Pons (tissue), 1 donor: ENCODE measurements around the gene ADARB2.

Experiments used
- DNase-seq: peaks from one replicate; pipeline ENCODE4 v3.0.0-alpha.2; 2016; ENCODE audit warnings: low spot score

ADARB2 gene

DNA sequence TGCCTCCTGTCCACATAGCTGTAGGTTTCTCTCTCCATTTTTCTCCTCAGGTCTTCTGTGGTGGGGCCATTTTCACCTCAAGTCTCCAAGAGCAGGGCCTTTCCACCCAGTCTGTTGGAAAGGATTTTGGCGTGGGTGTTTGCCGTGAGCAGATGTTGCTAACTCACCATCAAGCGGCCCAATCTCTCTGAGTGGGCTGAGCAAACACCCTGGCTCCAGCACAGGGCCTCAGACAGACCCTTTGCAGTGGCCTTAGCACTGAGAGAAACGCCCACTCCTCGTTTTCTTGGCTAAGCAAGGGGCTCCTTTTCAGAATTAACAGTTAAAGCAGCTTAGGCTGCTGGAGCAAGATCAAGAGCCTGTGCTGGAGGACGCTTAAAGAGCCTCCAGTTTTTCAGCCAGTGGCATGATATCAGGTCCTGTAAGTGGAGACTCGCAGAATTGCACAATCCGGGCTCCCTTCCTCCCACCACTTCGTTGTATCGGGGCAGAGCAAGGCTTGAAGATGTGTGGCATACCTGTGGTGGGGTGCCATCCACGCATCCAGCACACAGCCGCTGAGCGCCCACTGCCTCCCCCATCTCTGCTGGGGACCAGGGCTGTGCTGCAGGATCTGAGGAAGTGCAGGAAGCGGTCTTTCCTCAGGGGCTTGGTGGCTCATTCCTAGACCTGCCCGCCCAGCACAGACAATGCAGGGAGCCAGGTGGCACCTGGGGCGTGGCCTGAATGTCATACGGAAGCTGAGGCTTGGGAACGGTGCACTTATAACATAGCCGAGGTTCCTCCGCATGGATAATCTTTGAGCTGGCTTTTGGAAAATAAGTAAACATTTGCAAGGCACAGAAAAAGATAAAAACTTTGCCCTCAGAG lies 142.7 kb downstream of the ADARB2 start:
- DNase-seq = no peak

GRCh38 chr10:1591742-1592141 lies 145.6 kb downstream of the ADARB2 start:
- no peak for DNase-seq

GRCh38 chr10:1591045-1591444 lies 146.3 kb downstream of the ADARB2 start:
- no peak for DNase-seq

DNA sequence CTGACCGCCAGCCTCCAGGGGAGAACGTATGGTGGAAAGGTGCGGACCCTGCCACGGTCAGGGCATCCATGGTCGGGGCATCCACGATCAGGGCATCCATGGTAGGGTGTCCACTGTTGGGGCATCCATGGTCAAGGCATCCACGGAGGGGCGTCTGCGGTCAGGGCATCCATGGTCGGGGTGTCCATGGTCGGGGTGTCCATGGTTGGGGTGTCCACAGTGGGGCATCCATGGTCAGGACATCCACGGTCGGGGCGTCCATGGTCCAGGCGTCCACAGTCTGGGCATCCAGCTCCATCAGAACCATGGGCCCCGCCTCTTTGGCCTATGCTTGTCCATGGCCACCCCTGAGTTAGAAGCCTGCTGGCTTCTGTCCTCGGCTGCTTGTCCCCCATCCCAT lies 148.1 kb downstream of the ADARB2 start:
- DNase-seq = no peak

- DNase-seq = no peak
These were observed 154.6 kb downstream of the ADARB2 start for GRCh38 chr10:1582739-1583138.

DNA sequence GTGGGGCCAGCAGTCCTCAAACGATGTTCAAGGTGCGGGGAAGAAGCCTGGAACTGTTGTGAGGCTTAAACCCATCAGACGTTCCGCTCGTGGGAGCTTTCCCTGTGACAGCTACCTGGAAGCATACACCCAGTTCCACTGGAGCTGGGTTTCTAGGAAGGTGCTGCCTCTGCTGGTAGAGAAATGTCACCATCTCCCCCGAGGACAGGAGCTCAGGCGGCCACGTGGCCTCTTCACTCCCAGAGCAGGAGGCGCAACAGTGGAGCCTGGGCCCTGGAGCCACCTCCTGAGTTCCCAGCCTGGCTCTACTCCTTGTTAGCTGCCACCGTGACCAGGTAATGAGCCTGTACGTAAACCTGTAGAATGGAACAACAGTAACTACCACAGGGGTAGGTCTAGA lies 156.1 kb downstream of the ADARB2 start:
- no peak for DNase-seq

- no peak for DNase-seq
These were observed 157.7 kb downstream of the ADARB2 start for GRCh38 chr10:1579671-1580070.

- DNase-seq = no peak
These were observed 158.2 kb downstream of the ADARB2 start for GRCh38 chr10:1579141-1579491.

- DNase-seq = no peak
These were observed 158.8 kb downstream of the ADARB2 start for GRCh38 chr10:1578392-1579140.

- no peak for DNase-seq
These were observed 159.4 kb downstream of the ADARB2 start for GRCh38 chr10:1577945-1578344.

DNA sequence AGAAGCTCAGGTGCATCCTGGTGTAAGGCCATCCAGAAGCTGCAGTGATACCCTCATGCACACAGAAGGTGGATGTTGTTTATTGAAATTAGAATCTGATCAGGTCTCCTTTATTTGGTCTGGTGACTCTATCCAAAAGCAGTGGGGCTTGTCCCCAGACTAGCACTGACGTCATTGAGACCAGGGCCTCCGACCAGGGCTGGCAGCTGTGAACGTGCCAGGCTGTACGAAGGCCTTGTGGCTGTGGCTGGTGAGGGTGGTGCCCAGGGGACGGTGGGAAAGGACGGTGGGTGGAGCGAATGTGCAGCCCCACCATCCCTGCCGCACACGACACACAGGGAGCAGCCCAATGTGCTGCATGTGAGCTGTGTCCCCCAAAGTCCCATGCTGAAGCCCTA lies 160.0 kb downstream of the ADARB2 start:
- no peak for DNase-seq

DNA sequence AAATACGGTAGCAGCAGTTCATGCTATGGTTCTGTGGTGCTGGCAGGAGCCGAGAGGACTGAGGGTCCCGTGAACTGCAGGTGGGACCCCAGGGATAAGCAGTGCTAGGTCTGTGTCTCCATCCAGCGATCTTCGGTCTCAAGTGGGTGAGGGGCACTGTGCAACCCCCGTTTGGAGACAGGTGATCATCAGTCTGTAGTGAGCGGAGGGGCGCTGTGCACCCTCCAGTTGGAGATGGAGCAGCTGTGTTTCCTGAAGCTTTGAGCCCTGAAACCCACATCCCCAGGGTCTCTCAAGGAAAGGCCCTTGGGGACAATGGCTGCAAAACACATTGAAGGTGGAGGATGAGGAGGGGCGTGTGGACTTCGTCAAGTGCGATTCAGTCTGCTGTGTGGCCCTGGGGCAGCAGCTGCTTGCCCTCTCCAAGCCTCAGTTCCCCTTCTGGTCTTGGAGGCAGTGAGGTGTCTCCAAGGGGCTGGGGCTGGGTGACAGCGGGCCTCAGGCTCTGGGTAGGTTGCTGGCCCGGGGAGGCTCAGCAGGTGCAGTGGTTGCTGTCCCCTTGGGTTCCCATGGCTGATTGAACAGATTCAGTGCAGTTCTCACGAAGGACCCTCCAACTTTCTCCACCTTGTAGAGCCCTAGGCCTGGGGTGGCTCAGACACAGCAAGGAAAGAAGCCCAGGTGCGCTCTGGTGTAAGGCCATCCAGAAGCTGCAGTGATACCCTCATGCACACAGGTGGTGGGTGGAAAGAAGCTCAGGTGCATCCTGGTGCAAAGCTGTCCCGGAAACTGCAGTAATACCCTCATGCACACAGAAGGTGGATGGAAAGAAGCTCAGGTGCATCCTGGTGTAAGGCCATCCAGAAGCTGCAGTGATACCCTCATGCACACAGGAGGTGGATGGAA lies 160.6 kb downstream of the ADARB2 start:
- DNase-seq = no peak

DNA sequence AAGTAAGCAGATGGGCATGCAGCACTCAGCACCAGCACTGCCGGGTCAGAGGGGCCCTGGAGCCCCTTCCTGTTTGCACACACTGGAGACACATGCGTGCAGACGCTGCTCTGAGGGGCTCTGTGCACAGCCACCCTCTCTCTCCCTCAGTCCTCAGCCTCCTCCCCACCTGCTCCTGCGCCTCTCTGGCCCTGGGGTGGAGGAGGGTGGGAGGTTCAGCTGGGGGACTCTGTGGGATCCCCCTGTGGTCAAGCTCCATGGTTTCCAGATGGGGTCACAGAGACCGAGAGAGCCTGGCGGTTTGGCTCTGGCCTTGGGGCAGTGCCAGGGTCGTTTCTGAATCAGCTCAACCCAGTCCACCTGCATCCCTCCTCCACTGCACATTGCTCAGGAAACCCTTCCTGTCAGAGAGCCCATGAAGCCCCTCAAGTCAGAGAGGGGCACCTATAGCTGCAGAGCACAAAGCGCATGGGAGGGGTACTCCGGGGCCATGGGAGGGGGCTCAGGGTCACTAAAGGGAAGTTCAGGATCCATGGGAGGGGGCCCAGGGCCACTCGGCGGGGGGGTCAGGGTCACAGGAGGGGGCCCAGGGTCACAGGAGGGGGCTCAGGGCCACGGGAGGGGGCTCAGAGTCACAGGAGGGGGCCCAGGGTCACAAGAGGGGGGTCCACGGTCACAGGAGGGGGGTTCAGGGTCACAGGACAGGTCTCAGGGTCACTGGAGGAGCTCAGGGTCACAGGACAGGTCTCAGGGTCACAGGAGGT lies 161.7 kb downstream of the ADARB2 start:
- no peak for DNase-seq

GRCh38 chr10:1574719-1575118 lies 162.6 kb downstream of the ADARB2 start:
- no peak for DNase-seq

DNA sequence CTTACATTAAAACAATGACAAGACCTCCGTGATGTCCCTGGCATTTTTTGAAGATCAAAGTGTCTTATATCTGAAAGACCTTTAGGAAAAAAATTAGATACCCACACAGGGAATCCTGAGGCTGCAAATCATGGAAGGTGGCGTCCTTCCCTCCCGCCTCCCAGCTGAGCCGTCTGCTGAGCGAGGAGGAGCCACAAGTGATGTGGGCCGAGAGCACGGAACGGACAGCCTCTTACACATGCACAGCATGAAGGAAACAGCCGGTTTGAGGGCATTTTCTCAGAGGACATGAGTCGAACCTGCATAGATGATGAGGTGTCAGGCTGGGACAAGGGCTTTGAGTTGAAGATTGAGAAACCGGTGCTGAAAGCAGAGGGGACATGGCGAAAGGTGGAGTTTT lies 163.3 kb downstream of the ADARB2 start:
- no peak for DNase-seq

DNA sequence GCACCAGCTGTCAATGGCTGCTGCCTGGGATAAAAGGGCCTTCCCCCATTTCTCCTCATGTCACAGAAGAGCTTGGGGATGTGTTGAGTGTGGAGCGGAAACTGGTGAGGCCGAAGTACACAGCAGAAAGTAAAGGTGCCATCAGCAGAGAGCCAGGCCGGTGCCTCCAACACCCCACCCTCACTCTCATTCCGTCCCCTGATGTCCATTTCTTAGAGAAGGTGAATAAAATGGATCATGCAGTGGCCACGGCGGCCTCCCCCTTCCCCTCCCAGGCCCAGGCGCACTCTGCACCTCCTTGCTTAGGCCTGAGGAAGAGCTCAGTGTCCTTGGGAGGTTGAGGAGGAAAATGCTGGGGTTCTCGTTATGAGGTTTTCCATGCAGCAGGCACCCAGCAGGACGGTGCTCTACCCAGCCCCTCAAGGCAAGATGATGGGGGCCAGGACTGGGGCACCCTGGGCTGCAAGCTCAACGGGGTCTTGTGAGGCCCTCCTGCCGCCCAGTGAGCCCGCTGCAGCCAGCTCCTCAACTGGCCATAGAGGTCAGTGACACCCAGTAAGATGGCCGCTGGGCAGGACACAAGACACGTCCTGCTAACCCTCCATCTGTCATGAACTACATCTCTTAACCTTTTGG lies 163.9 kb downstream of the ADARB2 start:
- DNase-seq = no peak

DNA sequence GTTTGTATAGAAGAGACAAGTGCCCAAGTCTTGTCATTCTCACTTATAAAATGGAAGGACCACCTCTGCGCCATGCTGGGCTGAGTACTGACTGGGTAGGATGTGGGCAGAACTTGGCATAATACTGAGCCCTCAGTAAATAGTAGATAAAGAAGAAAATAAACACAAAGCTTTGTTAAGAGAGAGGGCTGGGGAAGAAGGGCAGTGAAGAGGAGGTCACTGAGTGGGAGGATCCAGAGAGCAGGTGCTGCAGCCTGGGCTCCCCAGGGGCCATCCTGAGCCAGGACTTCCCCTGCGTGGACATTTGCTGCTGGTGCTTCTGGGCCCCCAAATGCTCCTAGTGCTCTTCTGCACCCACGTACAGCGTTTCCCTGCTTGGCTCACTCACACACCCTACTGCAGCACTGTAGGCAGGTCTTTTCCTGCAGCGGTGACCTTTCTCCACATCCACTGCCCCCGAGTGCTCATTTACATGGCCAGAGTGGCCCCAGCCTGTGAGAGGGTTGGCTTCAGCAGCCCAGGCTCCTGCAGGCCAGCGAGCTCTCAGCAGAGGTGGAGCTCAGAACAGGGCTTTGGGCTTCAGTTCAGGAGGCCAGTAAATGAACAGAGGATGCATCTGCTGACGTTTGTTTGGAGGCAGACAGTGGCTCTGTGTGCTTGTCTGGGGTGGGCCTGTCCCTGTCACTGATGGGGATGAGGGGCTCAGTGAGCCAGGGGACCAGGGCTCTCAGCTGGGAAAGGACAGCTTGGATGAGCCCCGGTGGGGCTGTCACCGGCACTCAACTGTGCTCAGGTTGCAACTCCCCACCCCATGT lies 164.6 kb downstream of the ADARB2 start:
- no peak for DNase-seq

DNA sequence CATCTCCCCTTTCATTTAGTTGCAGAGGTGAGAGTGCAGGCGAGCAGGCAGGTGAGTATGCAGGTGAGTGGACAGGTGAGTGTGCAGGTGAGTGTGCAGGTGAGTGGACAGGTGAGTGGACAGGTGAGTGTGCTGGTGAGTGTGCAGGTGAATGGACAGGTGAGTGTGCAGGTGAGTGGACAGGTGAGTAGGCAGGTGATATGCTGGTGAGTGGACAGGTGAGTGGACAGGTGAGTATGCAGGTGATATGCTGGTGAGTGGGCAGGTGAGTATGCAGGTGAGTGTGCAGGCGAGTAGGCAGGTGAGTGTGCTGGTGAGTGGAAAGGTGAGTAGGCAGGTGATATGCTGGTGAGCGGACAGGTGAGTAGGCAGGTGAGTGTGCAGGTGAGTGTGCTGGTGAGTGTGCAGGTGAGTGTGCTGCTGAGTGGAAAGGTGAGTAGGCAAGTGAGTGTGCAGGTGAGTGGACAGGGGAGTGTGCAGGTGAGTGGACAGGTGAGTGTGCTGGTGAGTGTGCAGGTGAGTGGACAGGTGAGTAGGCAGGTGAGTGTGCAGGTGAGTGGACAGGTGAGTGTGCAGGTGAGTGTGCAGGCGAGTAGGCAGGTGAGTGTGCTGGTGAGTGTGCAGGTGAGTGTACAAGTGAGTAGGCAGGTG lies 165.6 kb downstream of the ADARB2 start:
- DNase-seq = no peak

- no peak for DNase-seq
These were observed 166.8 kb downstream of the ADARB2 start for GRCh38 chr10:1570416-1571051.
